Measurements from ENCODE around the gene CBARP.

CBARP gene

DNA sequence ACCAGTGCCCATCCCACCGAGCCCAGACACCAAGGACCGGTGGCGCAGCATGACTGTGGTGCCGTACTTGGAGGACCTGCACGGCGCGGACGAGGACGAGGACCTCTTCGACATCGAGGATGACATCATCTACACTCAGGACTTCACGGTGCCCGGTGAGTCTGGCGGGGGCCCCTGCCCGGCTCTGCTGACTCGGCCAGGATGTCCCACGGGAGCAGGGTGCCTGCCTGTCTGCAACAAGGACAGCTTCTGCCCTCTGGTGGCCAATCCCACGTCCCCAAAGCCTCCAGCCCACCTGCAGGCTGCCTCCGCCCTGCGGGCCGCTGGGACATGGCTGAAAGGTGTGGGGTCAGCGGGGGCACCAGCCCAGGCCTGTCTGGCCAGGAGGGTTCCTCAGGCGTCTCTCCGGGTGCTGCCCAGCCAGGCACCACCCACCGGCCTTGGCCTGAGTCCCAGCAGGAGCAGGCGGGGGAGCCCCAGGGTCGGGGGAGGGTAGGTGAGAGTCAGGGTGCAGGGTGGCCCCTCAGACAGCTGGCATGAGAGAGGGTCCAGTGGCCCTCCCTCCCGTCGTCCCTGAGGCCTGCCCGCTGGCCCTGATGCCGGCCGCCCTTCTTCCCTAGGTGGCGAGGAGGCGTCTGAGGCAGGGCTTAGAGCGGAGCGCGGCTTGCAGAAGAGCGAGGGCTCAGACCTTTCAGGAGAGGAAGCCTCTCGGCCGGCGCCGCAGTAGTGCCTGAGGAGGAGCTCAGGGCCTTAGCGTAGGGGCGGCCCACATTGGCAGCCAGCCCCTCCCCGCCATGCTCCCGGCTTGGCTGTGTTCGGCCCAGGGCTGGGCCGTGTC lies 14.6 kb downstream of the CBARP start (continued):
- TF ChIP-seq ZFP41 (tag by site-specific recombination; IDR thresholded peaks at IDR 0.05; ENCODE audit: borderline replicate concordance) (no peak), ZNF664 (tag by site-specific recombination; IDR thresholded peaks at IDR 0.05) (no peak), ZNF16 (tag by site-specific recombination; IDR thresholded peaks at IDR 0.05; ENCODE audit: low read depth) (no peak), ZNF24 (tag by site-specific recombination; IDR thresholded peaks at IDR 0.05) (no peak), ZNF19 (tag by site-specific recombination; IDR thresholded peaks at IDR 0.05; ENCODE audit: low read depth) (no peak), ZNF658 (tag by site-specific recombination; IDR thresholded peaks at IDR 0.05) (no peak), BCL11B (tag by site-specific recombination; IDR thresholded peaks at IDR 0.05; ENCODE audit: low read depth) (no peak; the same call in none of the 2 replicates), ZSCAN23 (tag by site-specific recombination; IDR thresholded peaks at IDR 0.05) (0 out of 2 replicates have a peak, but pooled peaks have one; percentile 16), ZSCAN30 (tag by site-specific recombination; IDR thresholded peaks at IDR 0.05) (no peak), GFI1B (tag by site-specific recombination; IDR thresholded peaks at IDR 0.05) (no peak), SCRT2 (tag by site-specific recombination; IDR thresholded peaks at IDR 0.05) (peak; percentile 46; the same call in 1 of the 2 replicates), ZNF624 (tag by site-specific recombination; IDR thresholded peaks at IDR 0.05) (no peak), ZNF544 (tag by site-specific recombination; IDR thresholded peaks at IDR 0.05) (no peak), ZFHX2 (tag by site-specific recombination; conservative IDR thresholded peaks at IDR 0.05) (peak; percentile 33), ZBTB20 (tag by site-specific recombination; IDR thresholded peaks at IDR 0.05) (peak; percentile 58; the same call in 1 of the 2 replicates), ZNF792 (tag by site-specific recombination; IDR thresholded peaks at IDR 0.05) (no peak), ZNF324 (tag by site-specific recombination; IDR thresholded peaks at IDR 0.05) (no peak), KLF7 (tag by site-specific recombination; IDR thresholded peaks at IDR 0.05; ENCODE audit: borderline replicate concordance) (no peak), REPIN1 (tag by site-specific recombination; IDR thresholded peaks at IDR 0.05; ENCODE audit: low read depth) (no peak), ZNF843 (tag by site-specific recombination; IDR thresholded peaks at IDR 0.05) (no peak), SALL2 (tag by site-specific recombination; IDR thresholded peaks at IDR 0.05; ENCODE audit: borderline replicate concordance) (no peak), ZBTB7A (tag by site-specific recombination; IDR thresholded peaks at IDR 0.05; ENCODE audit: low read depth) (peak; percentile 32; the same call in 1 of the 2 replicates), TCF7L2 (IDR thresholded peaks at IDR 0.05; ENCODE audit: borderline replicate concordance, low read depth, low read length) (no peak), YY1 (tag by site-specific recombination; IDR thresholded peaks at IDR 0.05) (no peak)
- TF ChIP-seq, protein P1, sequence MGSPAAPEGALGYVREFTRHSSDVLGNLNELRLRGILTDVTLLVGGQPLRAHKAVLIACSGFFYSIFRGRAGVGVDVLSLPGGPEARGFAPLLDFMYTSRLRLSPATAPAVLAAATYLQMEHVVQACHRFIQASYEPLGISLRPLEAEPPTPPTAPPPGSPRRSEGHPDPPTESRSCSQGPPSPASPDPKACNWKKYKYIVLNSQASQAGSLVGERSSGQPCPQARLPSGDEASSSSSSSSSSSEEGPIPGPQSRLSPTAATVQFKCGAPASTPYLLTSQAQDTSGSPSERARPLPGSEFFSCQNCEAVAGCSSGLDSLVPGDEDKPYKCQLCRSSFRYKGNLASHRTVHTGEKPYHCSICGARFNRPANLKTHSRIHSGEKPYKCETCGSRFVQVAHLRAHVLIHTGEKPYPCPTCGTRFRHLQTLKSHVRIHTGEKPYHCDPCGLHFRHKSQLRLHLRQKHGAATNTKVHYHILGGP (tag by site-specific recombination; IDR thresholded peaks at IDR 0.05), result no peak
- TF ChIP-seq, protein P2, sequence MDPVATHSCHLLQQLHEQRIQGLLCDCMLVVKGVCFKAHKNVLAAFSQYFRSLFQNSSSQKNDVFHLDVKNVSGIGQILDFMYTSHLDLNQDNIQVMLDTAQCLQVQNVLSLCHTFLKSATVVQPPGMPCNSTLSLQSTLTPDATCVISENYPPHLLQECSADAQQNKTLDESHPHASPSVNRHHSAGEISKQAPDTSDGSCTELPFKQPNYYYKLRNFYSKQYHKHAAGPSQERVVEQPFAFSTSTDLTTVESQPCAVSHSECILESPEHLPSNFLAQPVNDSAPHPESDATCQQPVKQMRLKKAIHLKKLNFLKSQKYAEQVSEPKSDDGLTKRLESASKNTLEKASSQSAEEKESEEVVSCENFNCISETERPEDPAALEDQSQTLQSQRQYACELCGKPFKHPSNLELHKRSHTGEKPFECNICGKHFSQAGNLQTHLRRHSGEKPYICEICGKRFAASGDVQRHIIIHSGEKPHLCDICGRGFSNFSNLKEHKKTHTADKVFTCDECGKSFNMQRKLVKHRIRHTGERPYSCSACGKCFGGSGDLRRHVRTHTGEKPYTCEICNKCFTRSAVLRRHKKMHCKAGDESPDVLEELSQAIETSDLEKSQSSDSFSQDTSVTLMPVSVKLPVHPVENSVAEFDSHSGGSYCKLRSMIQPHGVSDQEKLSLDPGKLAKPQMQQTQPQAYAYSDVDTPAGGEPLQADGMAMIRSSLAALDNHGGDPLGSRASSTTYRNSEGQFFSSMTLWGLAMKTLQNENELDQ (tag by site-specific recombination; IDR thresholded peaks at IDR 0.05; ENCODE audit: low read depth), result no peak
- TF ChIP-seq, protein P3, sequence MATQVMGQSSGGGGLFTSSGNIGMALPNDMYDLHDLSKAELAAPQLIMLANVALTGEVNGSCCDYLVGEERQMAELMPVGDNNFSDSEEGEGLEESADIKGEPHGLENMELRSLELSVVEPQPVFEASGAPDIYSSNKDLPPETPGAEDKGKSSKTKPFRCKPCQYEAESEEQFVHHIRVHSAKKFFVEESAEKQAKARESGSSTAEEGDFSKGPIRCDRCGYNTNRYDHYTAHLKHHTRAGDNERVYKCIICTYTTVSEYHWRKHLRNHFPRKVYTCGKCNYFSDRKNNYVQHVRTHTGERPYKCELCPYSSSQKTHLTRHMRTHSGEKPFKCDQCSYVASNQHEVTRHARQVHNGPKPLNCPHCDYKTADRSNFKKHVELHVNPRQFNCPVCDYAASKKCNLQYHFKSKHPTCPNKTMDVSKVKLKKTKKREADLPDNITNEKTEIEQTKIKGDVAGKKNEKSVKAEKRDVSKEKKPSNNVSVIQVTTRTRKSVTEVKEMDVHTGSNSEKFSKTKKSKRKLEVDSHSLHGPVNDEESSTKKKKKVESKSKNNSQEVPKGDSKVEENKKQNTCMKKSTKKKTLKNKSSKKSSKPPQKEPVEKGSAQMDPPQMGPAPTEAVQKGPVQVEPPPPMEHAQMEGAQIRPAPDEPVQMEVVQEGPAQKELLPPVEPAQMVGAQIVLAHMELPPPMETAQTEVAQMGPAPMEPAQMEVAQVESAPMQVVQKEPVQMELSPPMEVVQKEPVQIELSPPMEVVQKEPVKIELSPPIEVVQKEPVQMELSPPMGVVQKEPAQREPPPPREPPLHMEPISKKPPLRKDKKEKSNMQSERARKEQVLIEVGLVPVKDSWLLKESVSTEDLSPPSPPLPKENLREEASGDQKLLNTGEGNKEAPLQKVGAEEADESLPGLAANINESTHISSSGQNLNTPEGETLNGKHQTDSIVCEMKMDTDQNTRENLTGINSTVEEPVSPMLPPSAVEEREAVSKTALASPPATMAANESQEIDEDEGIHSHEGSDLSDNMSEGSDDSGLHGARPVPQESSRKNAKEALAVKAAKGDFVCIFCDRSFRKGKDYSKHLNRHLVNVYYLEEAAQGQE (tag by site-specific recombination; IDR thresholded peaks at IDR 0.05), result no peak
- TF ChIP-seq, protein P4, sequence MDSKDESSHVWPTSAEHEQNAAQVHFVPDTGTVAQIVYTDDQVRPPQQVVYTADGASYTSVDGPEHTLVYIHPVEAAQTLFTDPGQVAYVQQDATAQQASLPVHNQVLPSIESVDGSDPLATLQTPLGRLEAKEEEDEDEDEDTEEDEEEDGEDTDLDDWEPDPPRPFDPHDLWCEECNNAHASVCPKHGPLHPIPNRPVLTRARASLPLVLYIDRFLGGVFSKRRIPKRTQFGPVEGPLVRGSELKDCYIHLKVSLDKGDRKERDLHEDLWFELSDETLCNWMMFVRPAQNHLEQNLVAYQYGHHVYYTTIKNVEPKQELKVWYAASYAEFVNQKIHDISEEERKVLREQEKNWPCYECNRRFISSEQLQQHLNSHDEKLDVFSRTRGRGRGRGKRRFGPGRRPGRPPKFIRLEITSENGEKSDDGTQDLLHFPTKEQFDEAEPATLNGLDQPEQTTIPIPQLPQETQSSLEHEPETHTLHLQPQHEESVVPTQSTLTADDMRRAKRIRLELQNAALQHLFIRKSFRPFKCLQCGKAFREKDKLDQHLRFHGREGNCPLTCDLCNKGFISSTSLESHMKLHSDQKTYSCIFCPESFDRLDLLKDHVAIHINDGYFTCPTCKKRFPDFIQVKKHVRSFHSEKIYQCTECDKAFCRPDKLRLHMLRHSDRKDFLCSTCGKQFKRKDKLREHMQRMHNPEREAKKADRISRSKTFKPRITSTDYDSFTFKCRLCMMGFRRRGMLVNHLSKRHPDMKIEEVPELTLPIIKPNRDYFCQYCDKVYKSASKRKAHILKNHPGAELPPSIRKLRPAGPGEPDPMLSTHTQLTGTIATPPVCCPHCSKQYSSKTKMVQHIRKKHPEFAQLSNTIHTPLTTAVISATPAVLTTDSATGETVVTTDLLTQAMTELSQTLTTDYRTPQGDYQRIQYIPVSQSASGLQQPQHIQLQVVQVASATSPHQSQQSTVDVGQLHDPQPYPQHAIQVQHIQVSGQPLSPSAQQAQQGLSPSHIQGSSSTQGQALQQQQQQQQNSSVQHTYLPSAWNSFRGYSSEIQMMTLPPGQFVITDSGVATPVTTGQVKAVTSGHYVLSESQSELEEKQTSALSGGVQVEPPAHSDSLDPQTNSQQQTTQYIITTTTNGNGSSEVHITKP (tag by site-specific recombination; IDR thresholded peaks at IDR 0.05), result no peak

All from HEK293 (cell line).